ENCODE measurements around the gene DFFB. TPM values are rescaled to one million over a fixed set of nuclear protein-coding genes. Genes with fewer than 3 reads are reported as not detected.

Gene DFFB, protein sequence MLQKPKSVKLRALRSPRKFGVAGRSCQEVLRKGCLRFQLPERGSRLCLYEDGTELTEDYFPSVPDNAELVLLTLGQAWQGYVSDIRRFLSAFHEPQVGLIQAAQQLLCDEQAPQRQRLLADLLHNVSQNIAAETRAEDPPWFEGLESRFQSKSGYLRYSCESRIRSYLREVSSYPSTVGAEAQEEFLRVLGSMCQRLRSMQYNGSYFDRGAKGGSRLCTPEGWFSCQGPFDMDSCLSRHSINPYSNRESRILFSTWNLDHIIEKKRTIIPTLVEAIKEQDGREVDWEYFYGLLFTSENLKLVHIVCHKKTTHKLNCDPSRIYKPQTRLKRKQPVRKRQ
- total RNA-seq, result 5.7 and 12.0 TPM in 2 replicates

DNA sequence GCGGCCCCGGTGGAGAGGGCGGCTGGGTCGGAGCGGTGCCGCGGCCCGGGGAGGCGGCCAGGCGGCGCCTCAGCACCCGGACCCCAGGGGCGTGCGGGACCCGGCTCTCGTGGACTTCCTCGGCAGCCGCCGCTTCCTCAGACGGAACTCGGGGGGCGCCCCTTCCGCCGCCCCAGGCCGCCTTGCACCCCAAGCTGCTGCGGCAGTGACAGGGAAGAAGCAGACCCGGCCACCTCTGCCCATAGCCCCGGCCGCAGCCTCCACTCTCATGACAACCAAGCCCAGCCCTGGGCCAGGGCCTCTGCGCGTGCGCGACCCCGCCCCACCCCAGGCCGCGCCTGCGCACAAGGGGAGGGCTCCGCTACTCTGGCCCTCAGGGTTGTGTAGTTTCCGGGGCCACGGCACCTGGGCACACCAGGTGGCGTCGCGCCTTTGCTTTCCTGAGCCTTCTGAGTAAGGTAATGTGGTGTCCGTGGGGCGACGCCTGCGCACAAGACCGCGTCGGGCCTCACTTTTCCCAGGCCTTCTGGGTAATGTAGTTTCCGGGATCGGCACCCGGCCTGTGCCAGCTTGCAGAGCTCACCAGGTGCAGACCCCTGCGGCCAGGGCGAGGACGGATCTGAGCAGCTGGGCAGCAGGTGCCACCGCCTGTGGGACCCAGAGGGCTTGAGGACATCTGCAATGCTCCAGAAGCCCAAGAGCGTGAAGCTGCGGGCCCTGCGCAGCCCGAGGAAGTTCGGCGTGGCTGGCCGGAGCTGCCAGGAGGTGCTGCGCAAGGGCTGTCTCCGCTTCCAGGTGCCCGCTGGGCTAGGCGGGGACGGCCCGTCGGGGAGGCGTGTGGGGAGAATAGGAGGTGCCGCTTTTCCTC lies at the start of gene DFFB, which contains the start of gene CEP104:
DFFB (plus strand) TSS at position 554 of the 868 bp plus-strand sequence; CDS start at position 682, 128 bp downstream.
CEP104 (minus strand) TSS at position 289 of the 868 bp plus-strand sequence. CDS start 4,804 bp downstream, outside the sequence.

DNA sequence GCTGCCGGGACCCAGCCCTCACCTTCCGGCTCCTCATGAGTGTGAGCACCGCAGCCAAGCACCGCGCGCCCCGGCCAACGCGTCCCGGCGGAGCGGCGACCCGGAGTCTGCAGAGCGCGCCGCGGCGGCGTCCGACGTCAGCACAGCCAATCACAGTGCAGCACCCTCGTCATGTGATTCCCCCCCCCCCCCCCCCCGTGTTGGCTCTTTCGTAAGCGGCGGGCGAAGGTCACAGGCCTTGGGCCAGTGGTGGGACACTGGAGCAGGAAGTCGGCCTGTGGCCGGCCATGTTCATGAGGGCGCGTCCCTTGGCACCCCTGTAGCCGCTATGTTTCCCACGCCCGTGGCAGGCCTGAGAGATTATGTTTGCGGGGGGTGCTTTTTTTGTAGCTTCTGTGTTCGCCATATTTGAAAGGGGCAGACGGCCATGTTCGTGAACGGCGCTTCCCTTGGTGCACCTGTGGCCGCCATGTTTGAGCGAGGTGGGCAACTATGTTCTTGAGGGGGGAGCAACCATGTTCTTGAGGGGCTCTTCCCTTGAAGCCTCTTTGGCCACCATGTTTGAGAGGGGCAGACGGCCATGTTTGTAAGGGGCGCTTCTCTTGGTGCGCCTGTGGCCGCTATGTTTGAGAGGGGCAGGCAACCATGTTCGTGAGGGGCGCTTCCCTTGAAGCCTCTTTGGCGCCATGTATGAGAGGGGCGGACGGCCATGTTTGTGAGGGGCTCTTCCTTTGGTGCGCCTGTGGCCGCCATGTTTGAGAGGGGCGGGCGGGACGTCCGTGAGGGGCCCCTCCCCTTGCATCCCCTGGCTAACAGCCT lies 43.1 kb downstream of the DFFB start, which contains the start of gene C1orf174:
C1orf174 (minus strand) TSS at position 123 of the 819 bp plus-strand sequence; CDS start at position 37, 86 bp downstream.

Other genes starting within 250 kb of the DFFB start
- 1.1 and 2.4 TPM in 2 replicates for gene MEGF6, start 246.0 kb upstream of the DFFB start, total RNA-seq
- 17.9 and 34.6 TPM in 2 replicates for gene TPRG1L, start 232.5 kb upstream of the DFFB start, total RNA-seq
- 10.1 and 16.9 TPM in 2 replicates for gene WRAP73, start 207.4 kb upstream of the DFFB start, total RNA-seq
- not detected in 2 replicates for gene TP73, start 205.0 kb upstream of the DFFB start, total RNA-seq
- not detected in 2 replicates for gene CCDC27, start 105.0 kb upstream of the DFFB start, total RNA-seq
- gene SMIM1, start 84.7 kb upstream of the DFFB start, total RNA-seq, result 1.1 and 2.6 TPM in 2 replicates
- gene LRRC47, start 61.0 kb upstream of the DFFB start, total RNA-seq, result 32.8 and 44.4 TPM in 2 replicates
- 31.3 and 35.4 TPM in 2 replicates for gene CEP104, start 265 bp upstream of the DFFB start, total RNA-seq
- 24.9 and 42.5 TPM in 2 replicates for gene C1orf174, start 42.8 kb downstream of the DFFB start, total RNA-seq